ENCODE measurements around the gene CA5B. TPM values are rescaled to one million over a fixed set of nuclear protein-coding genes. Genes with fewer than 3 reads are reported as not detected.

CA5B gene
- polyA plus RNA-seq, 3 donors, result 1.8 to 11.2 (median 7.4) TPM

Other genes with a start within 250 kb of the CA5B start
- 10 to 100 TPM in 2 of 3 donors, 1 to 10 TPM in 1; 2.3 to 29.9 (median 18.9) TPM for gene PIR, start 244.9 kb upstream of the CA5B start, polyA plus RNA-seq
- gene BMX, start 237.5 kb upstream of the CA5B start, polyA plus RNA-seq, result 1 to 10 TPM in 2 of 3 donors, under 1 TPM in 1; 0.49 to 3.3 (median 2.8) TPM
- gene ACE2, start 137.3 kb upstream of the CA5B start, polyA plus RNA-seq, result 10 to 100 TPM in 1 of 3 donors, 1 to 10 TPM in 2; 1.7 to 14.4 (median 3.7) TPM
- gene CLTRN, start 73.5 kb upstream of the CA5B start, polyA plus RNA-seq, result 1 to 10 TPM in 1 of 3 donors, under 1 TPM in 2; 0.51 to 1.6 (median 0.79) TPM
- 10 to 100 TPM in 1 of 3 donors, 1 to 10 TPM in 2; 6.1 to 18.0 (median 8.7) TPM for gene ZRSR2, start 52.2 kb downstream of the CA5B start, polyA plus RNA-seq
- 10 to 100 TPM in 2 of 3 donors, 1 to 10 TPM in 1; 7.0 to 34.1 (median 15.6) TPM for gene AP1S2, start 116.5 kb downstream of the CA5B start, polyA plus RNA-seq

Measured in adipose tissue (tissue), 3 donors.